ENCODE data around the gene CERS4.
"Not testable (repeated sequence)": the region's sequence is repeated elsewhere in the genome, so short reads cannot be mapped to it uniquely, and the experiment has no call there.

The CERS4 gene

DNA sequence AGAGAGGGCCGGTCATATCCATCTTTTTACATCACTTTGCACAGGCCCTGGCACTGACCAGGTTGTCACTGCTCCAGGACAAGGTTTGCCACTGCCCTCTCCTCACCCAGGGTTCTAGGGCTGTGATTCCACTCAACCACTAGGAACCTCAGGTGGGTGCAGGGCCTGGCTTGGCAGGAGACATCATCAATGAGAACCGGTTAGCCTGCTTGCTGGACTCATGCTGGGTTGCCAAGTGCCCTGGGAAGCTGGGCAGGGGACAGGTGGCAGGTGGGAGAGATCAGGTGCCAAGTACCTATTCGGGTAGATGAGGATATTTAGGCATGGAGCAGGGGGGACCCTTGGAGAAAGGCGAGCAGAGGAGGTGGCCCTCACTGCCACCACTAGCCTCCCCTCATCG lies 4.2 kb upstream of the CERS4 start:
- in situ Hi-C loops (cut with MboI; ENCODE audit: low sequenced_read_pairs, unreplicated experiment), result no loop called here
- TF ChIP-seq, protein P1, sequence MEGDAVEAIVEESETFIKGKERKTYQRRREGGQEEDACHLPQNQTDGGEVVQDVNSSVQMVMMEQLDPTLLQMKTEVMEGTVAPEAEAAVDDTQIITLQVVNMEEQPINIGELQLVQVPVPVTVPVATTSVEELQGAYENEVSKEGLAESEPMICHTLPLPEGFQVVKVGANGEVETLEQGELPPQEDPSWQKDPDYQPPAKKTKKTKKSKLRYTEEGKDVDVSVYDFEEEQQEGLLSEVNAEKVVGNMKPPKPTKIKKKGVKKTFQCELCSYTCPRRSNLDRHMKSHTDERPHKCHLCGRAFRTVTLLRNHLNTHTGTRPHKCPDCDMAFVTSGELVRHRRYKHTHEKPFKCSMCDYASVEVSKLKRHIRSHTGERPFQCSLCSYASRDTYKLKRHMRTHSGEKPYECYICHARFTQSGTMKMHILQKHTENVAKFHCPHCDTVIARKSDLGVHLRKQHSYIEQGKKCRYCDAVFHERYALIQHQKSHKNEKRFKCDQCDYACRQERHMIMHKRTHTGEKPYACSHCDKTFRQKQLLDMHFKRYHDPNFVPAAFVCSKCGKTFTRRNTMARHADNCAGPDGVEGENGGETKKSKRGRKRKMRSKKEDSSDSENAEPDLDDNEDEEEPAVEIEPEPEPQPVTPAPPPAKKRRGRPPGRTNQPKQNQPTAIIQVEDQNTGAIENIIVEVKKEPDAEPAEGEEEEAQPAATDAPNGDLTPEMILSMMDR (IDR thresholded peaks at IDR 0.05; ENCODE audit: borderline replicate concordance, control extremely low read depth, extremely low read depth, insufficient read depth, missing control alignments), result no peak
- DNase-seq (ENCODE audit: low spot score), result no peak

DNA sequence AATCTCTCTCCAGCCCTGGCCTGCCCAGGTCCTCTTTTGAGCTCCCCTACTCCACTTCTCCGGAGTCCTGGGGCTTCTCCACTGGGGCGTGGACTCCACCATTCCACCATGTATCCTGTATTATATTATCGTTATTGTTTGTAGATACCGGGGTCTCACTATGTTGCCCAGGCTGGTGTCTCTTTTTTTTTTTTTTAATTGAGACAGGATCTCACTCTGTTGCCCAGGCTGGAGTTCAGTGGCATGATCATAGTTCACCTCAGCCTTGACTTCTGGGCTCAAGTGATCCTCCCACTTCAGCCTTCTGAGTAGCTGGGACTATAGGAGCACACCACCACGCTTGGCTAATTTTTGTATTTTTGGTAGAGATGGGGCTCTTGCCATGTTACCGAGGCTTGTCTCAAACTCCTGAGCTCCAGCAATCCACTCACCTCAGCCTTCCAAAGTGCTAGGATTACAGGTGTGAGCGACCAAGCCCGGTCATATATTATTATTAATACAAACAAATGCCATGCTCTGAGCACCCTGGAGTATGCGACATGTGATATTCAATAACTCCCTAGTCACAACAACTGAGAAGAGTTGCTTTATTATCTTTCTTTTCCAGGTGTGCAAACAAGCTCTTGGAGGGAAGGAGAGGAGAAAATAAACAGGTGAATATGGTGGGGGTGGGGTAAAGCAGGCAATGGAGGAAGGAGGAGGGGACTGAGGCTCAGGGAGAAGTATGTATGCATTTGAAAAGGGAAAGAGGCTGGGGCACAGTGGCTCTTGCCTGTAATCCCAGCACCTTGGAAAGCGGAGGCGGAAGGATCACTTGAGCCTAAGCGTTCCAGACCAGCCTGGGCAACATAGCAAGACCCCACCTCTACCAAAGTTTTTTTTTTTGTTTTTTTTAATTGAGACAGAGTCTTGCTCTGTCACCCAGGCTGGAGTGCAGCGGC lies 2.8 kb upstream of the CERS4 start:
- in situ Hi-C loops (cut with MboI; ENCODE audit: low sequenced_read_pairs, unreplicated experiment), result no loop called here
- TF ChIP-seq, protein P1 (IDR thresholded peaks at IDR 0.05; ENCODE audit: borderline replicate concordance, control extremely low read depth, extremely low read depth, insufficient read depth, missing control alignments), result no peak
- no peak for DNase-seq (ENCODE audit: low spot score)

DNA sequence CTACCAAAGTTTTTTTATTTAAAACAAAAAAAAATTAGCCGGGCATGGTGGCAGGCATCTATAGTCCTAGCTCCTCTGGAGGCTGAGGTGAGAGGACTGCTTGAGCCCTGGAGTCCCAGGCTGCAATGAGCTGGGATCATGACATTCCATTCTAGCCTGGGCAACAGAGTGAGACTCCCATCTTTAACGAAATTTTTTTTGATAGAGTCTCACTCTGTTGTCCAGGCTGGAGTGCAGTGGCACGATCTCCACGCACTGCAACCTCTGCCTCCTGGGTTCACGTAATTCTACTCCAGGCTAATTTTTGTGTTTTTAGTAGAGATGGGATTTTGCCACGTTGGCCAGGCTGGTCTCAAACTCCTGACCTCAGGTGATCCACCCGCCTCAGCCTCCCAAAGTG lies 1.8 kb upstream of the CERS4 start:
- in situ Hi-C loops (cut with MboI; ENCODE audit: low sequenced_read_pairs, unreplicated experiment), result not testable (repeated sequence)

DNA sequence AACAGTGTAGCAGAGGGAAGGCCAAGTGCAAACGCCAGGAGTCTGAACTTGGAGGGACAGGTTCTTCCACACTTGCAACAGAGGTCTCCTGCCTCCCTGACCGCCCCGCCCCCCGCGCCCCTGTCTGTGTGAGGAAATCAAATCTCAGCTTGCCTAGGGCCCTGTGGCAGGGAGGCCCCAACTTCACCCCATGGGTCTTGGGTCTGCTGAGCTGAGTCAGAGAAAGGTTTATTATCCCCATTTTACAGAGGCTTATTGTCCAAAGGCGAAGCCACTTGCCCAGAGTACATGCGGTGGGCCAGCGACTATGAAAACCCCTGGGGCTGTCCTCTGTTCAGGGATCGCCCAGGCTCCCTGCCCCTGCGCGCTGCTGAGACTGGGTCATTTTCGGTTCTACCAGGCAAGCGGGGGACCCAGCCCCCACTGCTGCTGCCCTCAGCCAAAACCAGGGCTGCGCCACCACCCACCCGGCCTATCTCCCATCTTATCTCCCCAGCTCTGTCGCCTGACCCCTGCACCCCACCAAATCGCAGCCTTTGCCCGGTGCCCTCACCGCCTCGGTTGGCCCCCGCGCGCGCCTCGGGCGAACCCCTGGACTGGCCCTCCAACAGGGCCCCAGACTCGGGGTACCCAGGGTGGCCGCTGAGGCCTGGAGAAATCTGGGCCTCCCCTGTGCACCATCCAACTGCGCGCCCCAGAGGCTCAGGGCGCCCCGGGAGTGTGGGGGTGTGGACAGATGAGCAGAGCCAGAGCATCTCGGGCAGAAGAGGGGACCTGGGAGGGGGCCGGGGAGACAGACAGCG lies 850 bp upstream of the CERS4 start:
- no peak for DNase-seq (ENCODE audit: low spot score)
- in situ Hi-C loops (cut with MboI; ENCODE audit: low sequenced_read_pairs, unreplicated experiment), result no loop called here
- TF ChIP-seq, protein P1 (IDR thresholded peaks at IDR 0.05; ENCODE audit: borderline replicate concordance, control extremely low read depth, extremely low read depth, insufficient read depth, missing control alignments), result no peak

More for the DNA sequence above, 1.8 kb upstream of the CERS4 start:
- DNase-seq (ENCODE audit: low spot score), result not testable (repeated sequence)

DNA sequence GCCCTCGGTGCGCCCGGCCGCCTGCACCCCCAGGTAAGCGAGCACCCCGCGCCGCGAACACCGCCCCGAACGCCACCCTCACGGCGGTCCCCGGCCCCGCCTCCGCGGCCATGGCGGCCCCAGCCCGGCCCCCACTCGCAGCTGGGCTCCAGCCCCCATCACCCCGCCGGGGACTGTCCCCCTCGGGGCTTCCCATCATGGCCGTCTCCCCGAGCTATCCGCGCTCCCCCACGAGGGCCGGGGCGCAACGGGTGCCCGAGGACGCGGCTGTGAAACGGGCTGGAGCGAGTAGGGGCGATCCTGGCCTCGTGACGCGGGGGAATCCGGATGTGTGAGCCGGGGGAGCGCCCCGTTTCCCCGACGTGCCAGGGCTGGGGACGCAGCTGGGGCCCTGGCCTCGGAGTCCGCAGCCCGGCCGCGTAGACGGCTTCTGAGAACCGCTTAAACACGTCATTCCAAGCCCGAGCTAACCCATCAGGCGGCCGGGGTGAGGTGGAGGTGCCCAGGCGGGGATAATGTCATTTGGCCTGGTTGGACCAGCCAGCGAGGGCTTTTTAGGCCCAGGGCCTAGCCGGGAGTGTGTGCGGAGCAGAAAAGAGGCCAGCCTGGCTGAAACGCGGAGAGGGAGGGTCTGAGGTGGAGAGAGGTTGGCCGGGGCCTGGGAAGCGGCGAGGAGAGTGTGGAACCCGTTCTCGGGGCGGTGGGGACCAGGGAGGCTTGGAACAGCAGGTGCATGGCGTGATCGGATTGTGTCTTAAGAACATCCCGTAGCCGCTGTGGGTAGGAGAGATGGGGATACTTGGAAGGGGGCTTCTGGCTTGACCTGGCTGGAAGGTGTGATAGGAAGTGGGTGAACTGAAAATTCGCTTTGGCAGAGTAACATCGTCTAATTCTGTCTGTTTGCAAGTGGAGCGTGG lies 550 bp downstream of the CERS4 start:
- TF ChIP-seq, protein P1 (IDR thresholded peaks at IDR 0.05; ENCODE audit: borderline replicate concordance, control extremely low read depth, extremely low read depth, insufficient read depth, missing control alignments), result no peak
- in situ Hi-C loops (cut with MboI; ENCODE audit: low sequenced_read_pairs, unreplicated experiment), result no loop called here
- peak; percentile 94 for DNase-seq (ENCODE audit: low spot score)

DNA sequence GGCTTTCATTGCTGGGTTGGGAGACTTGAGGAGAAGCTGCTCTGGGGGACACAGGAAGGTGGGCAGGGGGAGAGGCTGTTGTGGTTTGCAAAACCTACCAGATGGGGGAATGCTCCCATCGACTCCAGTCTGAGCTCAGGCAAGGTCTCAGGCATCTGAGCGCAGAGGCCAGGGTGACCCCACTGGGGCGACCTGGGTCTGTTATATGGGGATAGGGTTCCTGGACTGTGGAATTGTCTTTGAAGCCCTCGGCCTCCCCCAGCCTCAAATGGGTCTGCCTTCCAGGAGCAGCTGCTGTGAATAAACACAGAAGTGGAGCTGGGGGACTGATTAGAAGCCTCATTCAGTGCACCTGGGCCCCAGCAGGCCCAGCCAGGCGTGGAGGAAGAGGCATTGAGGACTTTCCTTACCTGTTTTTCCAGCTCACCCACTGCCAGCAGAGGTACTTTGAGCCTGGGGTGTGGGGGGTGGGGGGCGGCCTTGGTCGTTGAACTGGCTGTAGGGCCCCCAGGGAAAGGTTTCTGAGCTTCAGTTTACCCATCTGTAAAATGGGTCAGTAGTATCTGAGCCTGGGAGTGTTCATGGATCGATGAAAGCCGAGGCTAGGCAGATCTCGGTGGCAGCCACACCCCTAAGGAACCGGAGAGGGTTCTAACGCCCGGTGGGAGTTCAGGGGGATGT lies 1.4 kb downstream of the CERS4 start:
- peak; percentile 55 for DNase-seq (ENCODE audit: low spot score)
- in situ Hi-C loops (cut with MboI; ENCODE audit: low sequenced_read_pairs, unreplicated experiment), result no loop called here
- TF ChIP-seq, protein P1 (IDR thresholded peaks at IDR 0.05; ENCODE audit: borderline replicate concordance, control extremely low read depth, extremely low read depth, insufficient read depth, missing control alignments), result no peak
